RCC 7860 (cell line): ENCODE measurements around the gene ITGB3.
A peak's percentile ranks its signal among the peaks of the same experiment; 100 is the strongest.
"Not testable (repeated sequence)": the region's sequence is repeated elsewhere in the genome, so short reads cannot be mapped to it uniquely, and the experiment has no call there.

Source experiments
- DNase-seq: peaks from one replicate; pipeline ENCODE4 v3.0.0-alpha.2; 2015; ENCODE audit warnings: low spot score
- FAIRE-seq: peaks from 2 replicates; lab custom pipeline; 2012; peaks lifted over from hg19 to GRCh38; lab: Jason Lieb, UNC

ITGB3 gene

DNA sequence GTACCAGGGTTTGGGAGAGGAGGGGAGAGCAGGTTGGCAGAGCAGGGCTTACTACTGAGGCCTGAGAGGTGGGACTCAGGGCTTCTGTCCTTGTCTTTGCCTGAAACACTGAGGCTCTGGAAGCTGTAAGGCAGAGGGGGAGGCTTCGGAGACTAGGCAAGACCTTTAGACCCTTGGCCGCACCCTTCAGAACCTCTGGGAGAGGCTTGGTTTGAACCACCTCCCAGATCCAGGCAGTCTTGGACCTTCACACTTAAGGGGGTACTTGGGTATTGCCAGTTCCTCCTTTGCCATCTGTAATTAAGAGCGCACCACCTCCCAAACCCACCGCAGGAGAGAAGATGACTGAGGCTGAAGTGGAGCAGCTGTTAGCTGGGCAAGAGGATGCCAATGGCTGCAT lies 31.6 kb upstream of the ITGB3 start:
- DNase-seq, result no peak
- no peak for FAIRE-seq

DNA sequence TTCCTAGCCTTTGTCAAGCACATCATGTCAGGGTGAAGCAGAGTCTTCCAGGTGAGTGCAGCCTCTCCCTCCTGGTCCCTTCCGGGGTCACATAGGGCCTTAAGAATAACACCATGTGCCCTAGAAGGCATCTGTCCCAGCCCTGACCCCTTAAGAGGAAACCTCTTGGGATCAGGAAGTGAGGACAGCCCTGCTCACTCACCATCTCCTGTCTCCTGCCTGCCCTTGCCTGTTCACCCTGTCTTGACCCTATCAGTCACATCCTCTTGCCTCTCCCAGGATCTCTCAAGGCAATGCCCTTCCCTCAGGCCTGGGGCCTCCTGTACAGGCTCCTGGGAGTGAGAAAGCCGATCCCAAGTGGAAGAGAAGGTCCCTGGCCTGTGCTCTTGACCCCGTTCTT lies 30.6 kb upstream of the ITGB3 start:
- DNase-seq (no peak), FAIRE-seq (no peak)

DNA sequence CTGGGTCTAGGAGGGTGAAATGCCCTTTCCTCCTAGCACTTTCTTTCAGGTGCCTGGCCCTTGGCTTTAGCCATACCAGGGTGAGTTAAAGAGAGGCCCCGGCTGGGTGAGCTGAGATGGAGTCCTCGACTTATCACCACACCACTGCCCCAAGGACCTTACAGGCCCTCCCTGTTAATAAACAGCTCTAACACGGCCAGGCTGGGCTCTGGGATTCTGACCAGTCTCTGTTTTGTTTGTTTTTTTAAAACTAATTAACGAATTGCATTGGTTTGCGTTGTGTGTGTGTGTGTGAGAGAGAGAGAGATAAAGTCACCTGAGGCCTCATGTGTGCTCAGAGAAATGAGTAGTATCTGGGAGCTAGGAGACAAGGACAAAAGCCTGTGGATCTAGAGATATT lies 30.2 kb upstream of the ITGB3 start:
- FAIRE-seq, result no peak
- no peak for DNase-seq

DNA sequence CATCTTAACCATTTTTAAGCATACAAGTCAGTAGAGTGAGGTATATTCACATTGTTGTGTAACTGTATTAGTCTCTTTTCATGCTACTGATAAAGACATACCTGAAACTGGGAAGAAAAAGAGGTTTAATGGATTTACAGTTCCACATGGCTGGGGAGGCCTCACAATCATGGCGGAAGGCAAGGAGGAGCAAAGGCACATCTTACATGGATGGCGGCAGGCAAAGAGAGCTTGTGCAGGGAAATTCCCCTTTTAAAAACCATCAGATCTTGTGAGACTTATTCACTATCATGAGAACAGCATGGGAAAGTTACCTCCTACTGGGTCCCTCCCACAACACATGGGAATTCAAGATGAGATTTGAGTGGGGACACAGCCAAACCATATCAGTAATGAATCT lies 29.6 kb upstream of the ITGB3 start:
- not testable (repeated sequence) for FAIRE-seq

DNA sequence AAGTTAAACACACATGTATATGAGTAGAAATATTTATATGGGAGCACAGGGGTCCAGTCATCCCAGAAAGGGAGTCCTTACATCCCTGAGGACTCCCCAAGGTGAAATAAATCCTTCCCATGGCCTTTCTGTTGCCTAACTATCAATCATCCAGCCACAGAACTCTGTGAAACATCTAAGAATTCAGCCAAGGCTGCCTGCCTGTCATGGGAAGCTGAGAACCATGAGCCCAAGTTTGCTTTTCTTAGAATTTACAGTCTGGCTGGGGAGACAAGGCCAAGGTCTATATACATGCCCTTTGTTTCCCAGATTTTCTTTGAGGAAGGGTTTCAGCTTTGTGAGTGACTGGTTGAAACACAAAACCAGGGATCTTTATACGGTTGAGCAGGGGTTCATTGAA lies 28.7 kb upstream of the ITGB3 start:
- FAIRE-seq (no peak), DNase-seq (no peak)

More for the DNA sequence above, 29.6 kb upstream of the ITGB3 start:
- DNase-seq, result not testable (repeated sequence)

DNA sequence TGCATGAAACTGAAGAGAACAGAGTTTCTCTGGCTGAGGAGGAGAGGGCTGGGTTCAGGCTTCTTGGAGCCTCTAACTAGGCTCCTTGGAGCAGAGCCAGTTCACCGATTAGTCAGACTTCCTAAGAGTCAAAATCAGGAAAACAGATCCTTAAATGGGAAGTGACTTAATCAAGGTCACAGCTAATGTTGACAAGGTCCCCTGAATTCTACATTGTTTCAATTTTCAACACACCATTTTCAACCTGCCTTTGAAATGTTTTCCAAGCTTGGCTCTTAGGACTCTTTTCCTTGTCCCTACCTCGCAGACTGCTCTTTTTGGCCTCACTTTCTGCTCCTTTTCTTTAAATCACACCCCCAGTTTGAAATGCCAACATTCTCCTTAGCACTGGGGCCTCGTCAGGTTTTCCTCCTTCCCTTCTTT lies 28.2 kb upstream of the ITGB3 start:
- FAIRE-seq (peak; percentile 74), DNase-seq (peak; percentile 83)

DNA sequence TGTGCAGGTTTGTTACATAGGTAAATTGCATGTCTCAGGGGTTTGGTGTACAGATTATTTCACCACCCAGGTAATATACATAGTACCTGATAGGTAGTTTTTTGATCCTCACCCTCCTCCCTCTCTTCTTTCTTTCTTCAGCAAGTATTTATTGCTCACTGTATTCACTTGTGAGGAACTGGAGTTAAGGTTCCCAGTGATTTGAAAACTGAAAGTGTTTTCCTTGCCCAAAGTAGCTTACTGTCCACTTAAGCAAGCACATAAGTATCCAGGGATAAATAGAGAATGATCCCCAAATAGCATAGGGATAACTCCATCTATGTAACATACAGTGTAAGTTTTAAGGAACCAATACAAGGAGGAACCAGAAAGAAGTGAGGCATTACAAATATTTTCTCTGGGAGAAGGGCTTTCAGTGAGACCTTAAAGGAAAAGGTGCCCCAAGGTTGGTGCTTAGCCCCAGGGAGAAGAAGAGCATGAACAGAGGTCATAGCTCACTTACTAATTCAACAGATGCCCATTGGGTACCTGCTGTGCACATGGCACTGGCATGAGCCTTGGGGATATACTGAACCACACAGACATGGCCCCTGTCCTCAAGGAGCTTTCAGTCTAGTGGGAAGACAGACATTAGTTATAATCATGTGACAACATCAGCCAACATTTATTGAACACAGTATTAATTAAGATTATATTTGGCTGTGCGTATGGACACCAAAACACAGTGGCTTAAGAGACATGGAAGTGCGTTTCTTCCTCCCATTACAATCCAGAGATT lies 27.5 kb upstream of the ITGB3 start:
- DNase-seq (no peak), FAIRE-seq (no peak)

DNA sequence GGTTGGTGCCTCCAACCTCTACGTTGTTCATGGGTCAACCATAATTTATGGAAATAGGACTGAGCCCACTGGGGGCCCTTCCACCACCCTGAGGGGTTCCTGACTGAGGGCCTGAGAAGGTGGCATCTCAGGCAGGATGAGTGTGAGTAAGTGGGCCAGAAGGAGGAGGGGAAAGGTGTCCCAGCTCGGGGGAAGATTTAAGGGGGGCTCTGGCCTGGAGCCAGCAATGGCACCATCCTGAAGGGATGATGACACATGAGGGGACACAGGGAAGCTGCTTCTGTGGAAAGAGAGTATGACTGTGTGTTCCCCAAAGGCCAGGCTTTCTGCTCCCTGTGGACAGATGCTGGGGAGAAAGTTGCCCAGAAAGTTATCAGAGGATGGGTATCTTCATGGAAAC lies 25.8 kb upstream of the ITGB3 start:
- FAIRE-seq (no peak), DNase-seq (no peak)

DNA sequence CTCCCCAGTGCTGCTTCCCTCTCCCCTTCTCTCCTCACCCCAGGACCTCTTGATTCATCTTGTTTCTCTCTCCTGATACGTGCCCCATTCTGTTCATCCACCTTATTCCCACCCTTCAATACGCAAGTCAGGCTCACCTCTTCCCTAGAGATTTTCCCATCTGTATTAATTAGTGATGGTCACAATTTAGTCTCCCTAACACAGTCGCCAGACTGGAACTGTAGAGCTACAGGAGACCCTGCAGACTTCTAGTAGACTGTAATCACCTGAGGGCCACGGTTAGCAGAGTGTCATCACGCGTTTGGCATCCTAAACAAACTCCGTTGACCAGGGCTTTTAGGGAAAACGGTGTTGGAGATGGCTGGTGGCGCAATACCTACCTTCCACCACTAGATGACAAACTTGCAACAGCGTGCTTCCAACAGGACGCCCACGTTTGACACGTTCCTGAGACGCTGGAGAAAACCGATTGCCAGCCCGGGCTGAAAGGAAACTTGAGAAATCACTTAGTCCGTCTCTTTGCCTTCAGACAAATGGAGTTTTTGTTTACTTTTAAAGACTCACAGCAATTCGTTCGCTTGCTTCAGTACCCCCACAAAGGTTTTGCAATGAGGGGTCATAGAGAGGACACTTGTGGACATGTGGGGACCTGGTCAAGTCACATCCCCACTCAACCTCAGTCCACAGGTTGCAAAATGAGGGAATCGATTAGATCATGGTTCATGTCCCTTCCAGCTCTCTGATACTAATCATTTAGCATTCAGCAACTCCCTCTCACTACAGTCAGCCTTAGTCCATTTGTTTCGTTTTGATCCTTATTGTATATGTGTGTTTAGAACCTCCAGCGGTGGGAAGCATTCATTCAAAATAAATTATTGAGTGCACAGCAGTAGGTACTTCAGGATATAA lies 23.8 kb upstream of the ITGB3 start:
- FAIRE-seq (peak; percentile 73), DNase-seq (peak; percentile 88)

DNA sequence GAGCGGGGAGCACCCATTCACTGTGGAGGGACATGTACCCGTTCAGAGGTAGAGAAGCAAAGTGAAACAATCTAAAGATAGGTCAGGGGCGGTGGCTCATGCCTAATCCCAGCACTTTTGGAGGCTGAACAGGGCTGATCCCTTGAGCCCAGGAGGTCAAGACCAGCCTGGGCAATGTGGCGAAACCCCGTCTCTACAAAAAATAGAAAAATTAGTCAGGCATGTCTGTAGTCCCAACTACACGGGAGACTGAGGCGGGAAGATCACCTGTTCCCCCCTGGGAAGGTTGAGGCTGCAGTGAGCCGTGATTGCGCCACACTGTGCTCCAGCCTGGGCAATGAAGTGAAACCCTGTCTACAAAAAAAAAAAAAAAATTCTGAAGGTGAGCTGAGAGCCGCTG lies 22.8 kb upstream of the ITGB3 start:
- DNase-seq, result peak; percentile 66

DNA sequence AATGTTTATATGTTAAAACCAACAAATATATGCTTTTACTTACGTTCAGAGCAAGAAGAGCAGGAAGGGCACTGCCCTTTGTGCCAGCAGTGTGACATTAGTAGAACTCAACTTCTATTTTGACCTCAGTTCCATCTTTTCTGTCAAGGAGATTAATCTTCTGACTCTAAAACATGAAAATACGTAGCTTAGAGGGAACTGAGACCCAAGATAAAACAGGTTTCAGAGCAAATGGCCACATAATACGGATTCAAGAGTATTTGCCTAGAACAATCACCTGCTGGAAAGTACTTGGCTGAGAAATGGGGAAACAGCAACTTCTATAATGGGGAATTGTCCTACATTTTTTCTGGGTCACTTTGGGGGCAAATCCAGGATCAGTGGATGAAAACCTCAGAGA lies 22.3 kb upstream of the ITGB3 start:
- DNase-seq, result no peak
- FAIRE-seq, result no peak

More for the DNA sequence above, 22.8 kb upstream of the ITGB3 start:
- FAIRE-seq, result peak; percentile 82

DNA sequence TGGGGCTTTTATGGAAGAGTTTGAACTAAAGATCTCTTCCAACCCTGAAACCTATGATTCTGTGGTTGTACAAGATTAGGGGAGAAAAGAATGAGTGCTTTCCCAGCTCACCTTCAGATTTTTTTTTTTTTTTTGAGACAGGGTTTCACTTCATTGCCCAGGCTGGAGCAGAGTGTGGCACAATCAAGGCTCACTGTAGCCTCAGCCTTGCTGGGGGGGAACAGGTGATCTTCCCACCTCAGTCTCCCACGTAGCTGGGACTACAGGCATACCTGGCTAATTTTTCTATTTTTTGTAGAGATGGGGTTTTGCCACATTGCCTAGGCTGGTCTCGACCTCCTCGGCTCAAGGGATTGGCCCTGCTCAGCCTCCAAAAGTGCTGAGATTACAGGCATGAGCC lies 21.8 kb upstream of the ITGB3 start:
- no peak for DNase-seq
- FAIRE-seq, result no peak

DNA sequence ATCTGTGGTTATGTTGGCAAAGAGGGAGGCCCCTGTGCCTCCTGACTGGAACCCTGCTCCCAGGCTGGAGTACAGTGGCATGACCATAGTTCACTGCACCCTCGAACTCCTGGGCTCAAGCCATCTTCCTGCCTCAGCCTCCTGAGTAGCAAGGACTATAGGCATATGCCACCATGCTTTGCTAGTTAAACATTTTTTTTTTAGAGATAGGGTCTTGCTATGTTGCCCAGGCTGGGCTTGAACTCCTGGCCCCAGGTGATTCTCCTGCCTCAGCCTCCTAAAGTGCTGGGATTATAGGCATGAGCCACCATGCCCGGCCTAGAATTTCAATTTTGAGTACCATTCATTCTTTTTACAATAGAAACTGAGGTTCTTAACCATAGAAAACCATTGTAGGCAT lies 21.2 kb upstream of the ITGB3 start:
- no peak for FAIRE-seq

DNA sequence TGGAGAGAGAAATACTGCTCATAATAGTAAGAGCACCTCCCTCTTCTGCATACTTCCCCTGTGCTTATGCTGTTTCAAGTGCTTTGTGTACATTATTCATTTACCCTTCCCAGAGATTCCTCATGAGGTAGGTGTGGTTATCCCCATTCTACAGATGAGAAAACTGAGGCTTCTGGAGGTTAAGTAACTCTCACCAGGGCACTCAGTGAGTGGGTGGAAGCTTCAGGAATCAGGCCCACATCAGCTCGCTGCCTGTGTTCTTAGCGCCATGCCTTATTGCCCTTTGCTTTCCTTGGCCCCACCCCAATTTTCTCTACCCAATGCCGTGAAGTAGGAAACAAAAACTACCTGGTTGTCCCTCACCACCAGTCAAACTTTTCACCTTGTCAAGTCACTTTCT lies 18.1 kb upstream of the ITGB3 start:
- FAIRE-seq (no peak), DNase-seq (no peak)

More for the DNA sequence above, 21.2 kb upstream of the ITGB3 start:
- DNase-seq, result no peak

DNA sequence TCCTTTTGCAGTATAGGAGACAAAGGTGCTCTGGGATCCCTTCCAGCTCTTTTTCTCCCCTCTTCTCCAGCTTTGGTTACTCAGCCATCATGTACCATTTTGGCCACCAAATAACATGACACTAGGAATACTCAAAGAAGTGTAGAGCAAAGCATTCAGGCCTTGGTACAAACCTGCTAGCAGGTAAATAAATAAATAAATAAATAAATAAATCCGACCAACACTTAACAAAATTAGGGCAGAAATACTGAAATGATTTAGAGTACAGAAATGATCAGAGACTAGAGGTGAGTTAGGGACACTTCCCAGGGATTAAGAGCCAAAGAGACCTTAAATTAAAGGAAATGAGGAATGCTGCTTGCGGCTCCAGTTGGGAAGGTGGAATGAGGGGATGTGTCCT lies 17.7 kb upstream of the ITGB3 start:
- DNase-seq (no peak), FAIRE-seq (no peak)

DNA sequence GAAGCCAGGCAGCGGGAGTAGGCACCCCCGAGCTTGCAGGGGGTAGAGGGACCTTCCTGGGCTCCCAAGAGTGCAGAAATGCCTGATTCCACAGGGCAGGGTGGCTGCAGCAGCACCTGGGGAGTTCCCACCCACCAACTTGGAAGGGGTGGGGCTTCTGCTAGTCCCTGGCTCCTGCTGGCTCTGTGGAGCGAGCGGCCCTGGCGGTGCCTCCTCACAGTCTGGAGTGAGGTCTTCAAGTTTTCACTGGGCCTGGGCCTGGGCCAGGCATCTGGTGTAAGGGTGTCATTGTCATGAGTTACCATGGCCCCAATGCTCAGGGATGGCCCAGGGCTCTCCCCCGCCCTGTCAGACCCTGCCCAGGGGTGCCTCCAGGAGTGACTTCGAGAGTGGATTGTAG lies 15.8 kb upstream of the ITGB3 start:
- no peak for DNase-seq
- no peak for FAIRE-seq

DNA sequence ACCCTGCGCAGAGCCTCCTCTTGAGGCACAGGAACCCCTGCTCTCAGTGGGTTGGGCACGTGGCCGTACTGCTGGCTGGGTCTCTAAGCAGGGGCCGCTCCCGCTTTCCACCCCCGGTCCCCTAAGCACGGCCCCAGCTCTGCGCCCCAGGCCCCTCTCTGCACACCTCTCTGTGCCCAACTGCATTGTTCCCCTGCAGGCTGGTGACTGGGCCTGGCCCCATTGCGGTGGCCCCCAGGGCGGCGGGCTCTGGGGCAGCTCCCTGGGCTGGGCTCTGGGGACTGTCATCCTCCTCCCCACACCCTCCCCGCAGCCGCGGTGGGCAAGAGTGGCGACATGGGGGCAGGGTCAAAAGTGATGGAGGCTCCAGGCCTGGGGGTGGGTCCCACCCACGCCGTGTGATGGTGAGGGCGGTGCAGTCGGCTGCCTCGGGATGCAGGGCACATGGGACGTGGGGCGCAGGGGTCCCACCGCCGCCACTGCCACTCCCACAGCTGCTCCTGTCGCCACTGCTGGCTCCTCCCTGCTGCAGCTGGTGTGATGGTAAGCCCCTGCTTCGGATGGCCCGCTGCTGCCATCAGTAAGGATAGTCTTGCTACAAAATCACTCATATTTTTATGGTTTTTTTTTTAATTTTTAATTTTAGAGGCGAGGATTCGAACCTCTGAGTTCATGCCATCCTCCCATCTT lies 15.2 kb upstream of the ITGB3 start:
- FAIRE-seq (no peak), DNase-seq (no peak)

DNA sequence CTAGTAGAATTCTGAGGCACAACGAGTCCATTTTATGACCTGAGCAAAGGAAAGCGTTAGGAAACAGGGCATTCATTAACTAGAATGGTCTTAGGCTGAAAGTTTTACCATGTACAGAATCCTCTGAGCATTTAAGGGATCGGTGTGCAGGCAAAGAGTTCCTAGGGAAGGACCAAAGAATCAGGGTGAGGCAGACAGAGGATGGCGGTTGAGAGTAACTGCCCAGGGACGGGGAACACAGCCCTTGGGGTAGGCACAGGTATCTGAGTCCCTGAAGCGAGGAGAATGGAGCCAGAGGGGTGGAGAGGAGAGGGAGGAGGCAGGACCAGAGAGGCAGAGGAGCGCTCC lies 14.0 kb upstream of the ITGB3 start:
- DNase-seq (no peak), FAIRE-seq (no peak)

DNA sequence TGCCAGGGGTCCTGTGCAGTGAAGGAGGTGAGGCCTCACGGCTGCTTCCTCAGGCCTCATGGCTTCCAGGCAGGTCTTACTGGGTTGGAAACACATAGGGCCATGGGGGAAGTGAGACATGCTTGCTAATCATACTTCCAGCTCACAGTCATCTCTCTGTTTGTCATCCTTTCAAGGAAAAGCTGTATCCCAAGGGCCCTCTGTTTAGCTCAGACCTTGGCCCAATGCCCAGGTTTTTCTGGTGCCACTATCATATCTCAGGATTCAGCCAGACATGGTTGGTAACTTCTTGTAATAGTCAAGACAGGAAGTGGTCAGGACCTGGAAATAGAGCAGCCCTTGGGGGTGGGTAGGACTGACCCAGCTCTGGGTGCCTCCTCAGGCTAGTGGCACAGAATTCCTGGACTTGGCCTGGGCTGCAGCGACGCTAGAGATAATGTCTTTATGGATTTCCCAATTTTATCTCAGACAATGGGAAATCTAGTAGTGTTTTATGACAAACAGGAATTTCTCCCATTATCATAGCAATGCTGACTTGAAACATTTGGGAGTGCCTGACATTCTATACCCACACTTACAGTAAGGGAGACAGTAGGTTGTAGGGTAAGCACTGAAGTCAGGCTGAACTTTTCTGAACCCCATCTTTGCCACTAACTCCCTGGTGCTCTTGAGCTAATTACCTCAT lies 13.5 kb upstream of the ITGB3 start:
- FAIRE-seq, result peak; percentile 98
- DNase-seq, result peak; percentile 100

DNA sequence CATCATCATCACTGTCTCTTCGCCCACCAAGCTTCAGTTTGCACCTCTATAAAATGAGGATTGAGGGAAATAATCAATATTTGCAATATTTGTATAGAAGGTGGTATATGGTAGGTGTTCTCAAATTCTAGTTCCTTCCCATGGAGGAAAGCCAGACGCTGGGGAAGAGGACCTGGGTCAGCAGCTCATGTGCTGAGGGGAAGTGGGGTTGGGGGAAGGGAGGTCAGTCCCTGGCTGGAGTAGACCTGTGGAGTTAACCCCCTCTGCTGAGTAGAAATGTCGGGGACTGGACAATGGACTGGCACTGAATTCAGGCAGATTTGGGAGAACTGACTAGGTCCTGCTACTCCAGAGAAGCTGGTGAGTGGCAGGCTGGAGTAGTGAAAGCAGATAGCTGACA lies 12.8 kb upstream of the ITGB3 start:
- FAIRE-seq, result no peak

DNA sequence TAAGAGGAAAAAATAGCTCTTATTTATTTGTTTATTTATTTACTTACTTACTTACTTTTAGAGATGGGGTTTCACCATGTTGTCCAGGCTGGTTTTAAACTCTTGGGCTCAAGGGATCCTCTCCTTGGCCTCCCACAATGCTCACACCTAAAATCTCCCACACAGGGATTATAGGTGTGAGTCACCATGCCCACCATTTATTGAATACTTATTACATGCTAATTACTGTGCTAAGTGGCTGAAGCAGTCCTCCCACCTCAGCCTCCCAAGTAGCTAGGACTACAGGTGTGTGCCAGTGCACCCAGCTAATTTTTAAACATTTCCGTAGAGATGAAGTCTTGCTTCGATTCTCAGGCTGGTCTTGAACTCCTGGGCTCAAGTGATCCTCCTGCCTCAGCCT lies 11.0 kb upstream of the ITGB3 start:
- DNase-seq, result no peak
- no peak for FAIRE-seq

More for the DNA sequence above, 12.8 kb upstream of the ITGB3 start:
- DNase-seq, result no peak
